ENCODE measurements around the gene ALG1.

DNA sequence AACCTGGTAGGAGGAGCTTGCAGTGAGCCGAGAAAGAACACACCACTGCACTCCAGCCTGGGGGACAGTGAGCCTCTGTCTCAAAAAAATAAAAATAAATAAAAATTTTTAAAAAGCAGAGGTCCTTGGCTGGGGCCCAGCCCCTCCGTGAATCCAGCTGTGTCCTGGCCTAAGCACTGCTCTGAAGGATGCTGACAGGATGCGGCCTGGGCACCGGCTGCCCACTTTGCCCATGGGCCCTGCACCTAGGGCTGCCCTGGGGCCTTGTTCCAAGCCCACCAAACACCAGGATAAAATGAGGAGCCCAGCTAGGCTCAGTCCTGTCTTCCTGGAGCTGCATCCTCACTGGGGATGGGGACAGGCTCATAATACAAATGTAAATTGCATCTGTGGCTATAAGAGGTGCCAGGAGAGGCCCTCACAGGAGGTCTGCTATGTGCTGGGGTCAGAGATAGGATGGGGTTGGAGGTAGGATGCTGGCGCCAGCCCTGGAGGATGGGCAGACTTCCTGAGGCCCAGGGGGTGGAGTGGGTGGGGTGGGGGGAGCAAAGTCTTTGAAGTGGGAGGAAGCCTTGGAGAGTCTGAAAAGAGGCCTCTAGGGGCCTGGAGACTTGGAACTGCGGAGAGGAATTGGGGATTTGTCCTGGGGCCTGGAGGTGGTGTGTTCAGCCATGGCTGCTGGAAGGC is 12.1 kb upstream of the ALG1 start:
- TF ChIP-seq, protein P1, sequence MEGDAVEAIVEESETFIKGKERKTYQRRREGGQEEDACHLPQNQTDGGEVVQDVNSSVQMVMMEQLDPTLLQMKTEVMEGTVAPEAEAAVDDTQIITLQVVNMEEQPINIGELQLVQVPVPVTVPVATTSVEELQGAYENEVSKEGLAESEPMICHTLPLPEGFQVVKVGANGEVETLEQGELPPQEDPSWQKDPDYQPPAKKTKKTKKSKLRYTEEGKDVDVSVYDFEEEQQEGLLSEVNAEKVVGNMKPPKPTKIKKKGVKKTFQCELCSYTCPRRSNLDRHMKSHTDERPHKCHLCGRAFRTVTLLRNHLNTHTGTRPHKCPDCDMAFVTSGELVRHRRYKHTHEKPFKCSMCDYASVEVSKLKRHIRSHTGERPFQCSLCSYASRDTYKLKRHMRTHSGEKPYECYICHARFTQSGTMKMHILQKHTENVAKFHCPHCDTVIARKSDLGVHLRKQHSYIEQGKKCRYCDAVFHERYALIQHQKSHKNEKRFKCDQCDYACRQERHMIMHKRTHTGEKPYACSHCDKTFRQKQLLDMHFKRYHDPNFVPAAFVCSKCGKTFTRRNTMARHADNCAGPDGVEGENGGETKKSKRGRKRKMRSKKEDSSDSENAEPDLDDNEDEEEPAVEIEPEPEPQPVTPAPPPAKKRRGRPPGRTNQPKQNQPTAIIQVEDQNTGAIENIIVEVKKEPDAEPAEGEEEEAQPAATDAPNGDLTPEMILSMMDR (optimal IDR thresholded peaks at IDR 0.05 in 1 of 3, IDR thresholded peaks at IDR 0.05 in 1 of 3, conservative IDR thresholded peaks at IDR 0.05 in 1 of 3; ENCODE audit: extremely low read depth in 1 of 3, insufficient read depth in 2 of 3, low read length in 3 of 3): no peak
- no peak for TF ChIP-seq EZH2 (IDR thresholded peaks at IDR 0.05; ENCODE audit: low read length)

All from keratinocyte (primary cell).